Neural cell (in vitro differentiated cells): ENCODE data around the gene GID4. TPM values are rescaled to one million over a fixed set of nuclear protein-coding genes. Genes with fewer than 3 reads are reported as not detected.

ENCODE experiments used
- H2AFZ ChIP-seq: fragments of 200-600, 300-800 bp; sonication (generic), shearing (Covaris generic); 2 replicates; pipeline ENCODE4 v1.6.0; 2014; ENCODE audit warnings: low read depth, mild to moderate bottlenecking, antibody characterized with exemption, low read length, moderate library complexity
- H3F3A ChIP-seq: fragments of 200-600 bp; shearing (Covaris generic); 2 replicates; pipeline ENCODE4 v1.6.1; 2016; ENCODE audit warnings: mild to moderate bottlenecking, moderate library complexity, mixed read lengths, antibody characterized with exemption, low read length; ENCODE audit not compliant: insufficient read depth, poor library complexity, severe bottlenecking
- H3K27ac ChIP-seq: fragments of 200-600, 300-800 bp; sonication (generic), shearing (Covaris generic); 2 replicates; pipeline ENCODE4 v1.5.1; 2014; ENCODE audit warnings: mild to moderate bottlenecking, low read length, moderate library complexity
- H3K27me3 ChIP-seq: fragments of 300-800, 200-600 bp; sonication (generic), shearing (Covaris generic); 2 replicates; pipeline ENCODE4 v1.6.0; 2014; ENCODE audit warnings: mild to moderate bottlenecking, low read depth, low read length, moderate library complexity; ENCODE audit not compliant: insufficient read depth
- H3K36me3 ChIP-seq: fragments of 300-800, 200-600 bp; sonication (generic), shearing (Covaris generic); 2 replicates; pipeline ENCODE4 v1.5.1; 2014; ENCODE audit warnings: mild to moderate bottlenecking, antibody characterized with exemption, low read length, moderate library complexity; ENCODE audit not compliant: insufficient read depth
- H3K4me2 ChIP-seq: fragments of 300-800, 200-600 bp; sonication (generic), shearing (Covaris generic); 2 replicates; pipeline ENCODE4 v1.6.0; 2014; ENCODE audit warnings: mild to moderate bottlenecking, low read length
- H3K4me3 ChIP-seq: fragments of 300-800, 200-600 bp; sonication (generic), shearing (Covaris generic); 2 replicates; pipeline ENCODE4 v1.5.1; 2014; ENCODE audit warnings: mild to moderate bottlenecking, low read length, moderate library complexity
- H3K79me2 ChIP-seq: fragments of 200-600 bp; shearing (Covaris generic); replicated peaks from 2 replicates; pipeline ENCODE4 v1.6.0; 2014; ENCODE audit warnings: mild to moderate bottlenecking, low read length, moderate library complexity; ENCODE audit not compliant: insufficient read depth
- H3K9ac ChIP-seq: fragments of 300-800, 200-600 bp; sonication (generic), shearing (Covaris generic); 2 replicates; pipeline ENCODE4 v1.6.1; 2016; ENCODE audit warnings: mild to moderate bottlenecking, low read length, mixed read lengths
- H3K9me2 ChIP-seq: fragments of 200-600 bp; shearing (Covaris generic); 2 replicates; pipeline ENCODE4 v1.6.1; 2016; ENCODE audit warnings: mild to moderate bottlenecking, low read length, mixed read lengths; ENCODE audit not compliant: insufficient read depth
- H3K9me3 ChIP-seq: fragments of 200-600, 300-800 bp; sonication (generic), shearing (Covaris generic); 2 replicates; pipeline ENCODE4 v1.6.1; 2016; ENCODE audit warnings: mild to moderate bottlenecking, mixed run types, low read length, moderate library complexity, mixed read lengths
- H4K20me1 ChIP-seq: fragments of 200-600 bp; shearing (Covaris generic); 2 replicates; pipeline ENCODE4 v1.6.1; 2016; ENCODE audit warnings: mild to moderate bottlenecking, mixed run types; ENCODE audit not compliant: insufficient read depth
- EP300 ChIP-seq: fragments of 450-650 bp; conservative IDR thresholded peaks from 2 replicates; pipeline ENCODE4 v1.6.1; 2014; ENCODE audit warnings: antibody characterized with exemption, mild to moderate bottlenecking, moderate library complexity; ENCODE audit not compliant: poor library complexity, severe bottlenecking
- EZH2 ChIP-seq: fragments of 200-600, 300-800 bp; shearing (Covaris generic), sonication (generic); IDR thresholded peaks from 2 replicates; pipeline ENCODE4 v1.6.1; 2014; ENCODE audit warnings: antibody characterized with exemption, low read length, borderline replicate concordance, mild to moderate bottlenecking; ENCODE audit not compliant: insufficient read depth, poor library complexity, severe bottlenecking
- MXI1 ChIP-seq: fragments of 450-650 bp; conservative IDR thresholded peaks from 2 replicates; pipeline ENCODE4 v1.6.1; 2014; ENCODE audit warnings: antibody characterized with exemption, mild to moderate bottlenecking; ENCODE audit not compliant: poor library complexity, severe bottlenecking
- POLR2AphosphoS5 ChIP-seq: IDR thresholded peaks from 2 replicates; pipeline ENCODE4 v1.6.1; 2012
- RAD21 ChIP-seq: fragments of 450-650 bp; conservative IDR thresholded peaks from 2 replicates; pipeline ENCODE4 v1.6.1; 2014; ENCODE audit warnings: antibody characterized with exemption, mild to moderate bottlenecking, moderate library complexity
- REST ChIP-seq: IDR thresholded peaks from 2 replicates; pipeline ENCODE4 v1.6.1; 2012; ENCODE audit warnings: borderline replicate concordance
- SMC3 ChIP-seq: fragments of 450-650 bp; conservative IDR thresholded peaks from 2 replicates; pipeline ENCODE4 v1.6.1; 2014; ENCODE audit warnings: antibody characterized with exemption, mild to moderate bottlenecking, moderate library complexity; ENCODE audit not compliant: poor library complexity
- TAF1 ChIP-seq: IDR thresholded peaks from 2 replicates; pipeline ENCODE4 v1.6.1; 2012; ENCODE audit warnings: low read depth
- polyA plus RNA-seq: library from polyadenylated mRNA; depleted of rRNA; stranded (reverse); fragments of >200 nt; gene quantifications from 2 replicates; pipeline ENCODE4 v1.2.3, GENCODE V29; 2014
- TF ChIP-seq, protein P1 (sequence below): fragments of 450-650 bp; IDR thresholded peaks from 2 replicates; pipeline ENCODE4 v1.5.1; 2014; ENCODE audit warnings: antibody characterized with exemption, mild to moderate bottlenecking, moderate library complexity; ENCODE audit not compliant: poor library complexity, severe bottlenecking

The GID4 gene
- polyA plus RNA-seq, 1 donor from 2014 or later = 4.9 TPM

- Histone ChIP-seq H3K27ac (no peak overlapping the region), H3K36me3 (no peaks in the 10 kb centered on the region), H3K9me3 (no peaks in the 10 kb centered on the region), H3K4me3 (no peak overlapping the region), H3F3A (no peaks in the 10 kb centered on the region), H3K4me2 (no peak overlapping the region), H3K9ac (no peak overlapping the region), H4K20me1 (no peaks in the 10 kb centered on the region), H3K27me3 (no peaks in the 10 kb centered on the region), H3K9me2 (no peaks in the 10 kb centered on the region), H2AFZ (no peak overlapping the region), H3K79me2 (no peaks in the 10 kb centered on the region)
- TF ChIP-seq SMC3 (no peak), REST (no peak), MXI1 (no peak), RAD21 (no peak), EZH2 (no peak), EP300 (no peak), POLR2AphosphoS5 (no peak), TAF1 (no peak)
- TF ChIP-seq, protein P1, sequence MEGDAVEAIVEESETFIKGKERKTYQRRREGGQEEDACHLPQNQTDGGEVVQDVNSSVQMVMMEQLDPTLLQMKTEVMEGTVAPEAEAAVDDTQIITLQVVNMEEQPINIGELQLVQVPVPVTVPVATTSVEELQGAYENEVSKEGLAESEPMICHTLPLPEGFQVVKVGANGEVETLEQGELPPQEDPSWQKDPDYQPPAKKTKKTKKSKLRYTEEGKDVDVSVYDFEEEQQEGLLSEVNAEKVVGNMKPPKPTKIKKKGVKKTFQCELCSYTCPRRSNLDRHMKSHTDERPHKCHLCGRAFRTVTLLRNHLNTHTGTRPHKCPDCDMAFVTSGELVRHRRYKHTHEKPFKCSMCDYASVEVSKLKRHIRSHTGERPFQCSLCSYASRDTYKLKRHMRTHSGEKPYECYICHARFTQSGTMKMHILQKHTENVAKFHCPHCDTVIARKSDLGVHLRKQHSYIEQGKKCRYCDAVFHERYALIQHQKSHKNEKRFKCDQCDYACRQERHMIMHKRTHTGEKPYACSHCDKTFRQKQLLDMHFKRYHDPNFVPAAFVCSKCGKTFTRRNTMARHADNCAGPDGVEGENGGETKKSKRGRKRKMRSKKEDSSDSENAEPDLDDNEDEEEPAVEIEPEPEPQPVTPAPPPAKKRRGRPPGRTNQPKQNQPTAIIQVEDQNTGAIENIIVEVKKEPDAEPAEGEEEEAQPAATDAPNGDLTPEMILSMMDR = no peak
Measured at GRCh38 chr17:18101828-18102227, 62.6 kb downstream of the GID4 start.

DNA sequence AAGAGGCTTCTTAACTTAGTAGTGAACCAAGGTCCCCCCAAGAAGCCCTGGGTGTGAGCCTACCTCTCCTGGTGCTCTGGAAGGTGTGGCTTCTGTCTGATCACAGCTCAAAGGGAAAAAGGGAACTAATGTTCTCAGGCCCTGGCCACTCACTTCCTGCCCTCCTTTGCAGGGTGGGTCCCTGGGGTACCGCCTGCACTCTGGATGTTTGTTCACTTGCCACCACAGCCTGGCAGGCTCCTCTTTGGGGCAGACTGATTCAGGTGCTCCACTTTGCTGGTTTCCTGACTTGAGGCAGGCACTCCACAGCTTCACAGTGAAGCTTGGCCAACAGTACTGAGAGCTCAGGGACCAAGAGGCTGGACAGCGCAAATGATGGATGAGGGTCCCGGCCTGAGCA lies 63.4 kb downstream of the GID4 start:
- Histone ChIP-seq H3K27me3 (no peaks in the 10 kb centered on the region), H3K36me3 (no peaks in the 10 kb centered on the region), H3K27ac (no peak overlapping the region)

More for the DNA sequence above, 63.4 kb downstream of the GID4 start:
- TF ChIP-seq POLR2AphosphoS5 = no peak
- TF ChIP-seq TAF1 = no peak
- TF ChIP-seq MXI1 = no peak
- TF ChIP-seq, protein P1 = no peak
- TF ChIP-seq EZH2 = no peak
- no peak for TF ChIP-seq REST
- TF ChIP-seq EP300 = no peak
- TF ChIP-seq SMC3 = no peak
- no peak for TF ChIP-seq RAD21
- Histone ChIP-seq H3K9me2 (no peaks in the 10 kb centered on the region), H3K9me3 (no peaks in the 10 kb centered on the region), H3K79me2 (no peaks in the 10 kb centered on the region), H3K4me2 (no peak overlapping the region), H3F3A (no peaks in the 10 kb centered on the region), H3K9ac (no peak overlapping the region), H4K20me1 (no peaks in the 10 kb centered on the region), H3K4me3 (no peak overlapping the region), H2AFZ (no peak overlapping the region)
